HG03103 (cell line): Measurements from ENCODE around the gene NOL9.

Experiments
- ATAC-seq: cut with Tn5 transposase; IDR thresholded peaks from one replicate; pipeline ENCODE4 v1.9.1; 2021; ENCODE audit warnings: low read depth; ENCODE audit not compliant: unreplicated experiment

NOL9 gene

DNA sequence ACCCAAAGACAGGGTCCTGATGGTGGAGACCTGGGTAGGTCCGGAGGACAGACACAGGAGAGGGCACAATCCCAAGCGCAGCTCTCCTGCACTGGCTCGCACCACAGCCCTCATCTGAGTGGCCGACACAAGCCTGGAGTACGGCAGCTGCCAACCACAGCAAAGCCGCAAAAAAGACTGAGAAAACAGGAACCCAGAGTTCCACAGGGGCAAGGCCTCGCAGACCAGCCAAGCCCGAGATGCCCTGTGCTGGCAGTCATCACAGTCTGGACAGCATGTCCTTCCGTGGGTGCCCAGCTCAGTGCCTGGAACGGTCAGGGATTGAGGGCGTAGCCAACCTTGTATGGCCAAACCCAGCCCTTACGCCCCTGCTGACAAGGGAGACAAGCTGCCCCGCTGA lies 36.9 kb upstream of the NOL9 start:
- ATAC-seq: no peak

DNA sequence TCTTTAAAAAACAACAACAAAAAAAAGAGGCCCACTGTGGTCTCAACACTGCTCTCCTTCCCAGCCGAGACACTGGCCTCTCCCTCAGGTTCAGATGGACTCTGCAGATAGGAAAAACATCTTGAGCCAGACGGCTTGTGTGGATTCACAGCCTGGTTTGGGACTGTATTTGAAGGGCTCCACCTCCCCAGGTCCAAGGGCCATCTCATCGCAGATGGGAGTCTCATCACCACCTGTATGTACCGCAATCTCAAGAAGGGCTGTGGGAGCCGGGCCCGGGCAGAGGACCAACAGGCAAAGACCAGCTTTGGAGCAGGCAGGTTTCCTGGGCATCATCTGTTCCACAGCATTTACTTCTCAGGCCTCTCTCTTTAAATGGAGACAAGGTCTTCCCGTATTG lies 35.7 kb upstream of the NOL9 start:
- ATAC-seq: no peak

DNA sequence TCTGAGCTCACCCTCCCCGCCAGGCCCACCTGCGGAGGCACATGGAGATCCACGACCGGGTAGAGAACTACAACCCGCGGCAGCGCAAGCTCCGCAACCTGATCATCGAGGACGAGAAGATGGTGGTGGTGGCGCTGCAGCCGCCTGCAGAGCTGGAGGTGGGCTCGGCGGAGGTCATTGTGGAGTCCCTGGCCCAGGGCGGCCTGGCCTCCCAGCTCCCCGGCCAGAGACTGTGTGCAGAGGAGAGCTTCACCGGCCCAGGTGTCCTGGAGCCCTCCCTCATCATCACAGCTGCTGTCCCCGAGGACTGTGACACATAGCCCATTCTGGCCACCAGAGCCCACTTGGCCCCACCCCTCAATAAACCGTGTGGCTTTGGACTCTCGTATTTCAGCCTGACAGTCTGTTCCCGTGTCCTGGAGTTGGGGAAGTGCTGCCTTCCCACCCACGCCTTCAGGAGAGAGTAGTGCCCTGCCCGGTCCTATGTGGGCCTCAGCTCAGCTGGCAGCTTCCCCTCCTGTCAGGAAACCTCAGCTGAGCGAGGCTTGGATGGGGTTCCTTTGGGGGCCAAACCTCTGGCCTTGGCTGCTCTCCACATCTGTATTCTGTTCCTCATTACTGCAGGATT lies 34.7 kb upstream of the NOL9 start:
- no peak for ATAC-seq

DNA sequence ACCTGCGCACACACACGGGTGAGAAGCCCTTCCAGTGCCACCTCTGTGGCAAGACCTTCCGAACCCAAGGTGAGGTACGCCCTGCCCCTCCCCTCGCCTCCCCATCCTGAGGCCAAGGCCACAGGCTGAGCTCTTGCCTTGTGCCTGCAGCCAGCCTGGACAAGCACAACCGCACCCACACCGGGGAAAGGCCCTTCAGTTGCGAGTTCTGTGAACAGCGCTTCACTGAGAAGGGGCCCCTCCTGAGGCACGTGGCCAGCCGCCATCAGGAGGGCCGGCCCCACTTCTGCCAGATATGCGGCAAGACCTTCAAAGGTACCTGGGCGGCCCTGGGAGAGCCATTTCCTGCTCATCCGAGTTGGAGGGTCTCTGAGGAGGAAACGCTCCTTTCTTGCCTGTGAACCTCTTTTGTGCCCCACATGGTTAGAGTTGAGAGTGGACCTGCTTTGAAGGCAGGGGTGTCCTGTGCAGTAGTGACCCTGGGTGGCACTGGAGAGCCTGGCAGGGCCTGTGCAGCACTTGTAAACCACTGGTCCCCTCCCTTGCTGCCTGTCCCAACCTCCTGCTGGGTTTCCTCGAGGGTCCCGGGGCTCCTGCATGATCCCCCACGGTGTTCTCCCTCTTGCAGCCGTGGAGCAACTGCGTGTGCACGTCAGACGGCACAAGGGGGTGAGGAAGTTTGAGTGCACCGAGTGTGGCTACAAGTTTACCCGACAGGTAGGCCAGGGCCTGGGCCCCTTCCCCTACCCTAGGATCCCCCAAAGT lies 34.0 kb upstream of the NOL9 start:
- no peak for ATAC-seq

DNA sequence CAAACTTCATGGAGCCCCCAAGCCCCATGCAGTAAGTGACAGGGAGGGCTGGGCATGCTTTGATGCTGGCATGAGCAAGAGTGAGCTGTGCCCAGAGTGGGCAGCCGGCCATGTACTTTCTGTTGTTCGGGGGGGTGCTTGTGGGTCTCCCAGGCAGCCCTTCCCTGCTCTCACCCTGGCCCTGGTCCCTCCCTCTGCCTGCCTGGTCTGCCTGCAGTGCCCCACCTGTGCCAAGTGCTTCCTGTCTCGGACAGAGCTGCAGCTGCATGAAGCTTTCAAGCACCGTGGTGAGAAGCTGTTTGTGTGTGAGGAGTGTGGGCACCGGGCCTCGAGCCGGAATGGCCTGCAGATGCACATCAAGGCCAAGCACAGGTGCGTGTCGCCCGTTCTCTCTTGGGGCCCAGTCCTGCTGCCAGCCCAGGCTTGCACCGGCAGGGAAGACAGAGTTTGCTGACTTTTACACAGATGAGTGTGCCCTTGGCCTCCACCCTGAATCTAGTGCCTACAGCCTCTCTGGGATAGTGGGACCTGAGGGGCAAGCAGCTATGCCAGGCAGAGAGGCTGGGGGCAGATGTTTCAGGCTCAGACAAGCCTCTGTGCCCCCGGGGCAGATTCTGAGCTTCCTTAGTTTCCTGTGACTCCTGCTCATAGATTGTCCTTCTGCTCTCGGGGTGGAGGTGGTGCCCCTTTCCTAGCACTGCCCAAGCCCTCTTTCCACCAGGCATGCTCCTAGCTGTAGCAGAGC lies 33.1 kb upstream of the NOL9 start:
- no peak for ATAC-seq

DNA sequence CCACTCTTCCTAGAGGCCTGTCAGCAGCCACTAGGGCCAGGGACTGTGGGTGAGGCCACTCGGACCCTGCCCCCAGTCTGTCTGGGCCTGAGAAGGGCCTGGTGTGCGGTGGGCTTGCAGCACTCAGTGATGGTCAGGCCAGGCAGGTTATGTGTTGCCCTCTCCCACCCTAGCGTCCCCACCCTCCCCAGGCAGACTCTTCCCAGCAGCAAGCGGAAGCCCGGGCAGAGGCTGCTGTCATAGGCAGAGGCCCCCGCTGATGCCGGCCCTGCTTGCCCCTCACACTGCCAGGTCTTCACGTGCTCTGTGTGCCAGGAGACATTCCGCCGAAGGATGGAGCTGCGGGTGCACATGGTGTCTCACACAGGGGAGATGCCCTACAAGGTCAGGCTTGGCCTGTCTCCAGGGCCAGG lies 32.1 kb upstream of the NOL9 start:
- no peak for ATAC-seq

DNA sequence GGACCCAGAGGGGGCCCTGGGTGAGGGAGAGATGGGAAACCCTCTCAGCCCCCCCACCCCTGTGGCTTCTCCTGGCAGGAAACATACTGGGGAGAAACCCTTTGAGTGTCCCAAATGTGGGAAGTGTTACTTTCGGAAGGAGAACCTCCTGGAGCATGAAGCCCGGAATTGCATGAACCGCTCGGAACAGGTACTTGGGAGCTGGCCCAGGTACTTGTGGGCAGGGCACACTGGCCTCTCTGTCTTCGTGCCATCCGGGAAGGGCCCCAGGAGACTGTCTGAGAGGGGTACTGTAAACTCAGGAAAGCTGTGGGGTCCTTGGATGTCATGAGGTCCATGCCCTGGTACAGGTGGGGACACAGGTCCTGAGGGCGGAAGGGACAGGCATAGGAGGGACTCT lies 31.5 kb upstream of the NOL9 start:
- ATAC-seq: no peak

DNA sequence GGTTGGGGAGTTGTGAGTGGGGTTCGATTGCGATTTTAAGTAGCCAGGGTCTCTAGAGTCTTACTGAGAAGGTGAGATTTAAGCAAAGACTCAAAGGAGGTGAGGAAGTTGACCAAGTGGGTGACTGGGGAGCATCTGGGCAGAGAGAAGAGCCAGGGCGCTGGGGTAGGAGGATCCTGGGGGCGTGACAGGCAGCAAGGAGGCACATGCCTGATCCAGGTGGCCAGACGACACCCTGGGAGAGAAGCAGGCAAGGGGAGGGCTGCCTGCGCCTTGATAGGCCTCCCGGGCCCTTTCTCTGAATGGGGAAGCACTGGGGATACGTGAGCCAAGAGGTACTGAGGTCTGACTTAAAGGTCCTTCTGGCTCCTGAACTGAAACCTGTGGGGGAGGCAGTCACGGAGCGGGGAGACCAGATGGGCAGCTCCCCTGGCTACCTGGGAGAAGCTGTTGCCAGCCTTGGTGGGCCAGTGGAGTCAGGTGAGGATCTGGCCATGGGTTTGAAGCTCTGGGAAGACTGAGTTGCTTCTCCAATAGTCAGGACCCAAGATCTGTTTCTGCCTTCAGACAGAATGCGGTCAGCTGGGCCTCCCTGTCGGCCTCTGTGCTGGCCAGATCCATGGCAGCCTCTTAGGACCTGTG lies 30.9 kb upstream of the NOL9 start:
- ATAC-seq: no peak

DNA sequence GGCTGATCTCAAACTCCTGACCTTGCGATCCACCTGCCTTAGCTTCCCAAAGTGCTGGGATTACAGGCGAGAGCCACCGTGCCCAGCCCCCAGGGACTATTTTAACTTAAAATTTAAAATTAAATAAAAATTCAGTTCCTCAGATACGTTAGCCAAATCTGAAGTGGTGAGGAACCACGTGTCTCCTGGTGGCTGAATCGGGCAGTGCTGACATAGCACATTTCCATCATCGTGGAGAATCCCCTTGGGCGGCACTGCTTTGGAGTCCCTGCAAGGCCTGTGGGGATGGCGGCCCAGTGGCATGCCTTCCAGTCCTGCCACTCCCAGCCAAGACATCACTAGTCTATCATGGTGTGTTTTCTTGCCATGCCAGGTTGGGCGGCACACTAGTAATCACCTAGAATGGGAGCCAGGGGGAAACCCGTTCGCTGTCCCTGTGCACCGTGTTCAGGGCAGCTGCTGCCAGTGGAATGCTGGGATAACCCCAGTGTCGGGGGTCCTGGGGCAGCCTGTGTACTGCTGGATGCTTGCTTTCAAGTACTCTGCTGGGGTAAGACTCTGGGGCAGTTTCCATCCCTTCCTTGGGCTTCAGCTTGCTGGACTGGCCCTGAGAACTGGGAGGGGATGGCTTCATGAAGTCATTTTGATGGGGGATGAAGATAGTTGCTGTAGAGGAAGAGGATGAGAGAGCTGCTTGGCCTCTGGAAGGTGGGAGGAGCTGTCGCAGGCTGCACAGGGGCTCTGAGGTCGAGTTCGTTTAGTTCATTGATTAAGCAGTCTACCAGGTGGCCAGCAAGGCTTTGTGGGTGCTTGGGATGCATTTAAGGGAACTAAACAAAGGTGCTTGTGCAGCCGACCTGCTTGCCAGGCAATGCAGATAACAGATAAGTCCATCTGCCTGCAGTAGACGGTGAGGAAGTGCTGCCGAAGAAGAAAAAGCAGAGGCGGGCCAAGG lies 30.1 kb upstream of the NOL9 start:
- ATAC-seq: no peak

DNA sequence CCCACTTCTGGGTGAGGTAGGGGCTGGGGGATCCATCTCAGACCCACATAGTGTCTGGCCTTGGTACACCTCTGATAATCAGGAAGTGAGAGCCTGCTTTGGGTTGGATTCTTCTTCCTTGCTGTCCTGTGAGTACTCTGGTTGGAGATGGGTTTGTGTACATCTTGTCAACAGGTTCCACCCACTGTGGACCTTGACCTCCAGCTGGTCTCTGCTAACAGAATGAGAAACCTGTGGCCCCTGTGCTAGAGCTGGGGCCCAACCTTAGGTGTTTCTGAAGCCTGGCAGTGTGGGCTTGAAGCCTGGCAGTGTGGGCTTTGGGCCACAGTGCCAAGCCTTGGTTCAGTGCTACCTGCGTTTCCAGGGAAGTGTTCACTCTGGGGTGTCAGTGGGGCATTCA lies 28.1 kb upstream of the NOL9 start:
- no peak for ATAC-seq

DNA sequence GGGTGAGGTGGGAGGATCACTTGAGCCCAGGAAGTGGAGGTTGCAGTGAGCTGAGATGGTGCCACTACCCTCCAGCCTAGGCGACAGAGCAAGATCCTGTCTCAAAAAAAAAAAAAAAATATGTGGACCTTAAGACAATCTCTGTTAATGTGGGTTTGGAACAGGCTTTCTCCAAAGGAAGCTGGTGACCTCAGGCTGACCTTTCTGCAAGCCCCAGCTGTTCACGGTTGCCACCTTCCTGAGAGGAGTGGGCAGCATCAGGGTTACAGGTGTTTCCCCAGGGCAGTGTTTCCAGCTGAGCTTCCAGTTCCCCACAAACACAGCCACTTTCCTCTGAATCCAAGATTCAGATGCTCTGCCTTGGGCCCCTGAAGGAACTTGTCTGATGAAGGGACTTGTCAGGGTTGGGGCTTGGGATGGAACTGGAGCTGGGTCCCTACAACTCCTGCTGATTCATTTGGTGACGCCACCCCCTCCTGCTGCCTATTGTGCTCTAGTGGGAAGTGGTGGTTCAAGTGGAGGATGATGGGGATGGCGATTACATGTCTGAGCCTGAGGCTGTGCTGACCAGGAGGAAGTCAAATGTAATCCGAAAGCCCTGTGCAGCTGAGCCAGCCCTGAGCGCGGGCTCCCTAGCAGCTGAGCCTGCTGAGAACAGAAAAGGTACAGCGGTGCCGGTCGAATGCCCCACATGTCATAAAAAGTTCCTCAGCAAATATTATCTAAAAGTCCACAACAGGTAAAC lies 27.4 kb upstream of the NOL9 start:
- ATAC-seq: no peak

DNA sequence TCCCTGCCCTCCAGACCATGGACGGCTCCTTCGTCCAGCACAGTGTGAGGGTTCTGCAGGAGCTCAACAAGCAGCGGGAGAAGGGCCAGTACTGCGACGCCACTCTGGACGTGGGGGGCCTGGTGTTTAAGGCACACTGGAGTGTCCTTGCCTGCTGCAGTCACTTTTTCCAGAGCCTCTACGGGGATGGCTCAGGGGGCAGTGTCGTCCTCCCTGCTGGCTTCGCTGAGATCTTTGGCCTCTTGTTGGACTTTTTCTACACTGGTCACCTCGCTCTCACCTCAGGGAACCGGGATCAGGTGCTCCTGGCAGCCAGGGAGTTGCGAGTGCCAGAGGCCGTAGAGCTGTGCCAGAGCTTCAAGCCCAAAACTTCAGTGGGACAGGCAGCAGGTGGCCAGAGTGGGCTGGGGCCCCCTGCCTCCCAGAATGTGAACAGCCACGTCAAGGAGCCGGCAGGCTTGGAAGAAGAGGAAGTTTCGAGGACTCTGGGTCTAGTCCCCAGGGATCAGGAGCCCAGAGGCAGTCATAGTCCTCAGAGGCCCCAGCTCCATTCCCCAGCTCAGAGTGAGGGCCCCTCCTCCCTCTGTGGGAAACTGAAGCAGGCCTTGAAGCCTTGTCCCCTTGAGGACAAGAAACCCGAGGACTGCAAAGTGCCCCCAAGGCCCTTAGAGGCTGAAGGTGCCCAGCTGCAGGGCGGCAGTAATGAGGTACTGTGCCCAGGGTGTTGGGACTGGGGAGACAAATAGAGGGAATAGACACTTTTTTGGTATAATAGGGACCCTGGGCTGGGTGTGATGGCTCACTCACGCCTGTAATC lies 26.5 kb upstream of the NOL9 start:
- ATAC-seq: no peak

DNA sequence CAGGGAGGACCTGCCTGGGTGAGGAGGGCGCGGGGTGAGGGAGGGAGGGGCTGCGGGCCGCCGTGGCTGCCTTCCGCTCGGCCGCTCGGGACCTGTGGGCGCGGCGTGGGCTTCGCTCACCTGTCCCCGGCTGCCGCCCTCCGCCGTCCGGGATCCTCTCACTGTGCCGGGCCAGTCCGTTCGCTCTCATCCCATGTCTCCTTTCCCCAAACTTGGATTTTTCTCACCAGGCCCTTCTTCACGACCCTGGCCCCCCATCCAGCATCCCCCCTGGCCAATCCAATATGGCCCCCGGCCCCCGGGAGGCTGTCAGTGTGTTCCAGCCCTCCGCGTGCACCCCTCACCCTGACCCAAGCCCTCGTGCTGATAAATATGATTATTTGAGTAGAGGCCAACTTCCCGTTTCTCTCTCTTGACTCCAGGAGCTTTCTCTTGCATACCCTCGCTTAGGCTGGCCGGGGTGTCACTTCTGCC lies 25.8 kb upstream of the NOL9 start:
- ATAC-seq: no peak

DNA sequence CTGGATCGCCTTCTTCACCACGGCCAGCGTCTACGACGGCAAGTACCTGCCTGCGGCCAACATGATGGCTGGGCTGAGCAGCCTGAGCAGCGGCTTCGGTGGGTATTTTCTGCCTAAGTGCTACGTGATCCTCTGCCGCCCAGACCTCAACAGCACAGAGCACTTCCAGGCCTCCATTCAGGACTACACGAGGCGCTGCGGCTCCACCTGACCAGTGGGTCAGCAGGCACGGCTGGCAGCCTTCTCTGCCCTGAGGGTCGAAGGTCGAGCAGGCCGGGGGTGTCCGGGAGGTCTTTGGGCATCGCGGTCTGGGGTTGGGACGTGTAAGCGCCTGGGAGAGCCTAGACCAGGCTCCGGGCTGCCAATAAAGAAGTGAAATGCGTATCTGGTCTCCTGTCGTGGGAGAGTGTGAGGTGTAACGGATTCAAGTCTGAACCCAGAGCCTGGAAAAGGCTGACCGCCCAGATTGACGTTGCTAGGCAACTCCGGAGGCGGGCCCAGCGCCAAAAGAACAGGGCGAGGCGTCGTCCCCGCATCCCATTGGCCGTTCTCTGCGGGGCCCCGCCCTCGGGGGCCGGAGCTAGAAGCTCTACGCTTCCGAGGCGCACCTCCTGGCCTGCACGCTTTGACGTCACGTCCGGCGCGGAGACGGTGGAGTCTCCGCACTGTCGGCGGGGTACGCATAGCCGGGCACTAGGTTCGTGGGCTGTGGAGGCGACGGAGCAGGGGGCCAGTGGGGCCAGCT lies 25.2 kb upstream of the NOL9 start, which contains the start of gene ZBTB48:
Gene ZBTB48, plus strand, starts transcription at position 621 of the 745 bp plus-strand sequence. CDS start 616 bp downstream, outside the sequence.
- peak; percentile 96 for ATAC-seq

DNA sequence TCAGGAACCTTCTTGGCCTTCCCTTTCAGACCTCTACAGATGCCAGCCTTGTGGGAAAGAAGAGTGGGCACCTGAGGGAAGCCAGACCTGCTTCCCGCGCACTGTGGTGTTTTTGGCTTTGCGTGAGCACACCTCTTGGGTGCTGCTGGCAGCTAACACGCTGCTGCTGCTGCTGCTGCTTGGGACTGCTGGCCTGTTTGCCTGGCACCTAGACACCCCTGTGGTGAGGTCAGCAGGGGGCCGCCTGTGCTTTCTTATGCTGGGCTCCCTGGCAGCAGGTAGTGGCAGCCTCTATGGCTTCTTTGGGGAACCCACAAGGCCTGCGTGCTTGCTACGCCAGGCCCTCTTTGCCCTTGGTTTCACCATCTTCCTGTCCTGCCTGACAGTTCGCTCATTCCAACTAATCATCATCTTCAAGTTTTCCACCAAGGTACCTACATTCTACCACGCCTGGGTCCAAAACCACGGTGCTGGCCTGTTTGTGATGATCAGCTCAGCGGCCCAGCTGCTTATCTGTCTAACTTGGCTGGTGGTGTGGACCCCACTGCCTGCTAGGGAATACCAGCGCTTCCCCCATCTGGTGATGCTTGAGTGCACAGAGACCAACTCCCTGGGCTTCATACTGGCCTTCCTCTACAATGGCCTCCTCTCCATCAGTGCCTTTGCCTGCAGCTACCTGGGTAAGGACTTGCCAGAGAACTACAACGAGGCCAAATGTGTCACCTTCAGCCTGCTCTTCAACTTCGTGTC lies 24.5 kb upstream of the NOL9 start:
- no peak for ATAC-seq

DNA sequence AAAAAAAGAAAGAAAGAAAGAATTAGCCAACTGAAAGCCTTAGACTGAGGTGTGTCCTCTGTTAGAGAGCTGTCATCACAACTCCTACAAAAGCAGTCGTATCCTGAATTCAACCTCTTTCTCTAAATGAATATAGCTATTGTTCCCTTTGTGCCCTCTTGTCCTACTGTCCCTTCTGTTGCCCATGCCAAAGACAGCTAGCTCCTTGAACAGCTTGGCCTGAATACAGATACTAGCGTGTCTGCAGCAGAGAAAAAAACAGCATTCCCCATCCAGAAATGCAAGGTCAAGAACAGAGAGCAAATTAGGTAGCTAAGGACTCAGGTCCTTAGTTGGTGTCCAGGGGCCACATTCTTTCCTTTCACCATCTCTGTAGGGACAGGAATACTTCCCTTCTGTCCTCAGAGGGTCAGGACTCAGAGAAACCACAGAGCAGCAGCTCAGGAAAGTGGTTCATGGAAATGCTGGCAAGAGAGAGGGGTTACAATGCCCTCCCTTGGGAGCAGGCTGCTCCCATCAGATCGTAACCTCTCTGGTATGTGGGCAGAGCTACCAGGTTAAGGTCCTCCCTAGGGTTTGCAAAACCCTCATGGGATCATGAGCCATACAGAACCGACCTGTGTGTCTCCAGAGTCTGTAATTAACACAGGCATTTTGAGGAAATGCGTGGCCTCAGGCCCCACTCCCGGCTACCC lies 23.7 kb upstream of the NOL9 start:
- ATAC-seq: no peak
